ENCODE measurements around the gene NUAK2. TPM values are rescaled to one million over a fixed set of nuclear protein-coding genes. Genes with fewer than 3 reads are reported as not detected.

Gene NUAK2
- total RNA-seq, 2 donors from 2014 or later: 11.2 to 20.8 TPM

DNA sequence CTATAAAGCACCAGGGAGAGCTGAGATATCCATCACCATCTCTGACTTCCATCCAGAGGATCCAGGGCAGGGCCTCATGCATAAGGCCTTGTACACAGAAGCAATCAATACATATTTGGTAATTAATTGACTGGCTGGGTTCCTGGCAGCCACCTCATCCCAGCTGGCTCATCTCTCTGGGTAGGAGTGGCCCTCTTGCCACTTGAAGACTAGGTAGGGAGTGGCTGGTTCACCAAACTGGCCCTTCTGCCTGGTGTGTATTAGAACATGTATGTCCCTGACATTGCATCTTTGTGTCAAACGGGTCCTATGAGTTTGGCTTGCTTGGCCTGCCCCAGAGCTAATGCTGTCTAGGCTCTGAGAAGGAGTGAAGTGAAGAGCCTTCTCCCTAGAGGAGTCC, 11.8 kb downstream of the NUAK2 start:
- H3K36me3 ChIP-seq (replicated peaks in 1 of 2; ENCODE audit: insufficient read depth in 1 of 2, low read depth in 2 of 2): peaks cover 0 to 32% of the 10 kb centered on the region in 2 donors
- WGBS, 2 donors: 33 to 56% methylated on average over 1 of the region's 1 CpG
- H3K27me3 ChIP-seq: no peaks in the 10 kb centered on the region
- DNase-seq (no peak), ATAC-seq (no peak)
- H3K4me3 ChIP-seq: no peak overlapping the region
- H3K27ac ChIP-seq: peak overlapping the region; percentile 2 to 42 (median 19)
- intact Hi-C loops (cut with DNase I): no loop called here
- no peak for TF ChIP-seq POLR2A (IDR thresholded peaks at IDR 0.05)
- TF ChIP-seq, protein P1, sequence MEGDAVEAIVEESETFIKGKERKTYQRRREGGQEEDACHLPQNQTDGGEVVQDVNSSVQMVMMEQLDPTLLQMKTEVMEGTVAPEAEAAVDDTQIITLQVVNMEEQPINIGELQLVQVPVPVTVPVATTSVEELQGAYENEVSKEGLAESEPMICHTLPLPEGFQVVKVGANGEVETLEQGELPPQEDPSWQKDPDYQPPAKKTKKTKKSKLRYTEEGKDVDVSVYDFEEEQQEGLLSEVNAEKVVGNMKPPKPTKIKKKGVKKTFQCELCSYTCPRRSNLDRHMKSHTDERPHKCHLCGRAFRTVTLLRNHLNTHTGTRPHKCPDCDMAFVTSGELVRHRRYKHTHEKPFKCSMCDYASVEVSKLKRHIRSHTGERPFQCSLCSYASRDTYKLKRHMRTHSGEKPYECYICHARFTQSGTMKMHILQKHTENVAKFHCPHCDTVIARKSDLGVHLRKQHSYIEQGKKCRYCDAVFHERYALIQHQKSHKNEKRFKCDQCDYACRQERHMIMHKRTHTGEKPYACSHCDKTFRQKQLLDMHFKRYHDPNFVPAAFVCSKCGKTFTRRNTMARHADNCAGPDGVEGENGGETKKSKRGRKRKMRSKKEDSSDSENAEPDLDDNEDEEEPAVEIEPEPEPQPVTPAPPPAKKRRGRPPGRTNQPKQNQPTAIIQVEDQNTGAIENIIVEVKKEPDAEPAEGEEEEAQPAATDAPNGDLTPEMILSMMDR (IDR thresholded peaks at IDR 0.05): no peak
- H3K4me1 ChIP-seq: peaks cover 38% of the 10 kb centered on the region
- no peaks in the 10 kb centered on the region for H3K9me3 ChIP-seq

DNA sequence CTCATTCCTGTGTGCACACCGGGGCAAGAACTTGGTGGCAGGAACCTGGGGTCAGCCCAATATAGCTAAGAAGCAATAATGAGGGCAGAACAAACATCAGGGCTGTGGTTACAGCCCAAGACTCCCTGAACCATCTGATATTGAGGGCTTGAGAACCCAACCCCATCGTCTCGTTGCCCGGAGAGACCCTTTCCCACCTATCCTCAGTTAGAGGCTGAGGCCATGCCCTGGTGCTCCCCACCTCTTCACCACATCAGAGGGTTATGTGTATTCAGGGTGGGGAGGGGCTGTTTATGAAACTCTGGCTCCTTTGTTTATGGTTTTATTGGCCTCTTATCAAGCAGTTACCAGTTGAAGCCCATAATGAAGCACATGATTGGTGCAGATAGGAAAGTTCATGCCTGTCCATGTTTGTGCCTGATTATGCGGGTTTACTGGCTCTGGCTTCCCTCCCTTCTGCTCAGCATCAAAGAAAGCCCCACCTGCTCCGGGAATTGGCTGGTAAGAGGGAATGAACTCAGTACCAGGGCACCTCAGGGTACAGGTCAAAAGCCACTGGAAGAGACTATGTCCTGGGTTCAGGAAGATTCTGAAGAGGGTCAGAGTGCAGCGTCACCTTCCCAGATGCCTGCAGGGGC, 14.5 kb downstream of the NUAK2 start:
- H3K36me3 ChIP-seq (replicated peaks in 1 of 2; ENCODE audit: insufficient read depth in 1 of 2, low read depth in 2 of 2): peaks cover 0 to 42% of the 10 kb centered on the region in 2 donors
- H3K27me3 ChIP-seq: no peaks in the 10 kb centered on the region
- WGBS, 2 donors: 53 to 87% methylated on average over 3 to 7 of the region's 7 CpGs
- peaks cover 26% of the 10 kb centered on the region for H3K4me1 ChIP-seq
- no peak overlapping the region for H3K4me3 ChIP-seq
- TF ChIP-seq, protein P1 (IDR thresholded peaks at IDR 0.05): no peak
- TF ChIP-seq POLR2A (IDR thresholded peaks at IDR 0.05): no peak
- intact Hi-C loops (cut with DNase I): no loop called here
- no peak for DNase-seq
- peak overlapping the region; percentile 3 to 48 (median 36) for H3K27ac ChIP-seq
- H3K9me3 ChIP-seq: no peaks in the 10 kb centered on the region
- ATAC-seq: no peak

DNA sequence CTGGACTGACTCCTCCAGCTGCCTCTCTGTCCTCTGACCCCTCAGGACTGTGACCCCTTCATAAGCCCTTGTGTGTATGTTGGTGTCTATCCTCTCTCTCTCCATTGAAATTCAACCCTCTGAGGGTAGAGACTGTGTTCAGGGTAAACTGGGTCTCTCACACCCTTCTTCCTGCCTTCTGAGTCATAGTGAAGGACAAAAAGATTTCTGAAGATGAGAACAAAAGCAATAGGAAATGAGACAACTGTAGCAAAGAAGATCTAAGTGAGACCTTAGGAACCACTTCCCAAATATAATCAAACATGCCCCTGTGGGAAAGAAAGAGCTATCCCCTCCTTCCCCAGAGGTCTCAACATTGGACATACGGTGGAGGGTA, 16.9 kb downstream of the NUAK2 start:
- 84 to 92% methylated on average over 1 of the region's 1 CpG for WGBS, 2 donors
- no peak for TF ChIP-seq POLR2A (IDR thresholded peaks at IDR 0.05)
- no peak for DNase-seq
- intact Hi-C loops (cut with DNase I): no loop called here
- Histone ChIP-seq H3K4me1 (peaks cover 34% of the 10 kb centered on the region), H3K27me3 (no peaks in the 10 kb centered on the region), H3K9me3 (no peaks in the 10 kb centered on the region), H3K27ac (peak overlapping the region in 2 of 4 donors; percentile 7 to 49), H3K4me3 (no peak overlapping the region), H3K36me3 (replicated peaks in 1 of 2; ENCODE audit: insufficient read depth in 1 of 2, low read depth in 2 of 2) (peaks cover 0 to 38% of the 10 kb centered on the region in 2 donors)
- ATAC-seq: no peak

DNA sequence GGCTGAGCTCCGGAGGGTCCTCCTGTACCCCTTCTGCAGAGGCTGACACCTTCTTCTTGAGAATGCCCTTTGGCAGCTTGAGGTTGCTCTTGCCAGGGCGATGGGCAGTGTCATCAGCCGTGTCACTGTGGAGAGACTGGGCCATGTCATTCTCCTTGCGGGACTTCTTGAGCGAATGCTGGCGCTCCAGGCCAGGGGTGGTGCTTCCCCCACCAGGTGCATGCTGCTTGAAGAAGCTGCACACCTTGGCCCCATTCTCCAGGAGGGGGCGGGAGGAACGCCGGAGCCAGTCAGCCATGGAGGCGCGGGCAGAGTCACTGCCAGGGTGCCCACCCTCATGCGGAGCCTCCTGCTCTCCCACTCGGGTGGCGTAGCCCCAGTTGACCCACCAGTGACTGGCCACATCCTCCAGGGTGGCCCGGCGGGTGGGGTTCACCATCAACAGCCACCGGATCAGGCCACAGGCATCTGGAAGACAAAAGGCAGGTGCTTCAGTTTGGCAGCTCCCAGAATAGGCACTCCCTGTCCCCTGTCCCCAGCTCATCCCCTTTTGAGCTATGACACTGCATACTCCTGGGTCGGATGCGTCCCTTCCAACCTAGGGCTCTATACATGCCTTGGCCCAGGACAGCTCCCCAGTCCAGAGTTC, 17.4 kb downstream of the NUAK2 start:
- no peak for DNase-seq
- Histone ChIP-seq H3K27me3 (no peaks in the 10 kb centered on the region), H3K9me3 (no peaks in the 10 kb centered on the region), H3K36me3 (replicated peaks in 1 of 2; ENCODE audit: insufficient read depth in 1 of 2, low read depth in 2 of 2) (peaks cover 0 to 36% of the 10 kb centered on the region in 2 donors), H3K4me1 (peaks cover 32% of the 10 kb centered on the region), H3K27ac (peak overlapping the region in 2 of 4 donors; percentile 49 to 91), H3K4me3 (no peak overlapping the region)
- WGBS, 2 donors: 85 to 95% methylated on average over 8 to 19 of the region's 19 CpGs
- TF ChIP-seq, protein P1 (IDR thresholded peaks at IDR 0.05): no peak
- no peak for TF ChIP-seq POLR2A (IDR thresholded peaks at IDR 0.05)
- intact Hi-C loops (cut with DNase I): no loop called here
- no peak for ATAC-seq

DNA sequence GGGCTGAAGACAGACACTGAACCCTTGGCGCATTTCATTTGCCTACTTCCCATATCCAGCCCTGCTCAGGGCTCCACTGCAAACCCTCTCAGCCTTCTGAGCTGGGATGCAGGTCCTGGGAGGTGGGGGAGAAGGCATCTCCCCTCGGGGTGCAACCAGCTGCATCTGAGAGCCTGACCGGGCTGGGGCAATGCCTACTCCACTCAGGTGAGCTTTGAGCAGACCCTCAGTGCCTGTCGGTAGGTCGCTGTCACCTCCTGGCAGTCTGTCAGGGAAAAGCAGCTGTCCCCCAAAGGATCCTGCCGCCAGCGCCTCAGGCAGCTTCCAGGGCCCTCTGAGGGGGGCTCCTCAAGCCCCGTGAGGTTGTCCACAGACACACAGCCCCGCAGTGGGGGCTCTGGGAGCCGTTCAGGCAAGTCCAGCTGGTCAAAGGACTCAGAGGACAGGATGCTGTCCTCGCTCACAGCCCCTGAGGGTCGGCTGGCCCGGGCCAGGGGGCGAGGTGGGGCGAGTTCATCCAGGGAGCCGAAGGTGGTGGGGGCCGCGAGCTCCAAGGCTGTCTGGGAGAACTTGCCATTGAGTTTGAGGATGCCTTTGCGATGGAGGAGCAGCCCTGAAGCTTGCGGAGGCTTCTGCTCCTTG, 18.2 kb downstream of the NUAK2 start:
- intact Hi-C loops (cut with DNase I): no loop called here
- WGBS, 2 donors: 86 to 90% methylated on average over 2 to 20 of the region's 20 CpGs
- Histone ChIP-seq H3K4me1 (peaks cover 32% of the 10 kb centered on the region), H3K9me3 (no peaks in the 10 kb centered on the region), H3K36me3 (replicated peaks in 1 of 2; ENCODE audit: insufficient read depth in 1 of 2, low read depth in 2 of 2) (peaks cover 0 to 36% of the 10 kb centered on the region in 2 donors), H3K27me3 (no peaks in the 10 kb centered on the region), H3K27ac (peak overlapping the region in 3 of 4 donors; percentile 49 to 91 (median 85)), H3K4me3 (no peak overlapping the region)
- TF ChIP-seq, protein P1 (IDR thresholded peaks at IDR 0.05): no peak
- no peak for TF ChIP-seq POLR2A (IDR thresholded peaks at IDR 0.05)
- ATAC-seq (no peak), DNase-seq (no peak)

Measured in body of pancreas (tissue), 4 donors.